Astrocyte (in vitro differentiated cells and primary cell): ENCODE data around the gene LYRM4. TPM values are rescaled to one million over a fixed set of nuclear protein-coding genes. Genes with fewer than 3 reads are reported as not detected.

Experiments used
- DNase-seq: peaks from one replicate; pipeline ENCODE4 v3.0.0-alpha.2; 2010; ENCODE audit warnings: low read depth
- FAIRE-seq: peaks from 2 replicates; lab custom pipeline; 2011; peaks lifted over from hg19 to GRCh38; lab: Jason Lieb, UNC
- H2AFZ ChIP-seq: 2 replicates; pipeline ENCODE4 v1.6.0; 2012; ENCODE audit warnings: low read depth, low read length, inconsistent platforms
- H3K27ac ChIP-seq: 2 replicates; pipeline ENCODE4 v1.5.1; 2011; ENCODE audit warnings: low read depth, low read length, inconsistent platforms
- H3K27me3 ChIP-seq: 2 replicates; pipeline ENCODE4 v1.6.0; 2011; ENCODE audit warnings: low read length, inconsistent platforms; ENCODE audit not compliant: insufficient read depth
- H3K36me3 ChIP-seq: 2 replicates; pipeline ENCODE4 v1.5.1; 2011; ENCODE audit warnings: low read length, inconsistent platforms; ENCODE audit not compliant: insufficient read depth
- H3K4me1 ChIP-seq: 2 replicates; pipeline ENCODE4 v1.5.1; 2011; ENCODE audit warnings: low read length, inconsistent platforms; ENCODE audit not compliant: insufficient read depth
- H3K4me2 ChIP-seq: 2 replicates; pipeline ENCODE4 v1.6.0; 2012; ENCODE audit warnings: low read length, inconsistent platforms
- H3K4me3 ChIP-seq: 2 replicates; pipeline ENCODE4 v1.5.1; 2011; ENCODE audit warnings: low read depth, mild to moderate bottlenecking, low read length, inconsistent platforms; ENCODE audit not compliant: insufficient read depth
- H3K79me2 ChIP-seq: 2 replicates; pipeline ENCODE4 v1.6.0; 2012; ENCODE audit warnings: mild to moderate bottlenecking, low read length, inconsistent platforms; ENCODE audit not compliant: insufficient read depth
- H3K9ac ChIP-seq: 2 replicates; pipeline ENCODE4 v1.6.0; 2012; ENCODE audit warnings: mild to moderate bottlenecking, low read length, inconsistent platforms
- H3K9me3 ChIP-seq: 2 replicates; pipeline ENCODE4 v1.5.1; 2012; ENCODE audit warnings: low read depth, mild to moderate bottlenecking, low read length, inconsistent platforms; ENCODE audit not compliant: insufficient read depth
- H4K20me1 ChIP-seq: 2 replicates; pipeline ENCODE4 v1.6.0; 2012; ENCODE audit warnings: low read length, inconsistent platforms; ENCODE audit not compliant: insufficient read depth
- H3K27ac Mint-ChIP-seq: one replicate; pipeline ENCODE4 v1.8.0; 2021; ENCODE audit warnings: mild to moderate bottlenecking, mixed read lengths; ENCODE audit not compliant: unreplicated experiment
- H3K27me3 Mint-ChIP-seq: one replicate; pipeline ENCODE4 v1.8.0; 2021; ENCODE audit warnings: low read depth, mixed read lengths; ENCODE audit not compliant: unreplicated experiment
- H3K36me3 Mint-ChIP-seq: one replicate; pipeline ENCODE4 v1.8.0; 2021; ENCODE audit warnings: low read depth, mixed read lengths; ENCODE audit not compliant: unreplicated experiment
- H3K4me1 Mint-ChIP-seq: one replicate; pipeline ENCODE4 v1.8.0; 2021; ENCODE audit warnings: low read depth, mixed read lengths; ENCODE audit not compliant: unreplicated experiment
- H3K4me3 Mint-ChIP-seq: one replicate; pipeline ENCODE4 v1.8.0; 2021; ENCODE audit warnings: mild to moderate bottlenecking, moderate library complexity, mixed read lengths; ENCODE audit not compliant: unreplicated experiment
- H3K9me3 Mint-ChIP-seq: one replicate; pipeline ENCODE4 v1.8.0; 2021; ENCODE audit warnings: mild to moderate bottlenecking, mixed read lengths; ENCODE audit not compliant: unreplicated experiment
- EZH2 ChIP-seq: IDR thresholded peaks from 2 replicates; pipeline ENCODE4 v1.6.1; 2012; ENCODE audit warnings: mild to moderate bottlenecking, low read length, inconsistent platforms; ENCODE audit not compliant: insufficient read depth
- total RNA-seq: library from RNA; stranded (reverse); gene quantifications from 2 replicates; pipeline ENCODE4 v1.2.1, GENCODE V29; 2021
- TF ChIP-seq, protein P1 (sequence below): IDR thresholded peaks from 2 replicates; pipeline ENCODE4 v1.5.1; 2011; ENCODE audit warnings: low read depth, mild to moderate bottlenecking, inconsistent platforms, low read length, moderate library complexity; ENCODE audit not compliant: insufficient read depth

LYRM4 gene
- total RNA-seq, 1 donor from 2014 or later, result 39.1 TPM

DNA sequence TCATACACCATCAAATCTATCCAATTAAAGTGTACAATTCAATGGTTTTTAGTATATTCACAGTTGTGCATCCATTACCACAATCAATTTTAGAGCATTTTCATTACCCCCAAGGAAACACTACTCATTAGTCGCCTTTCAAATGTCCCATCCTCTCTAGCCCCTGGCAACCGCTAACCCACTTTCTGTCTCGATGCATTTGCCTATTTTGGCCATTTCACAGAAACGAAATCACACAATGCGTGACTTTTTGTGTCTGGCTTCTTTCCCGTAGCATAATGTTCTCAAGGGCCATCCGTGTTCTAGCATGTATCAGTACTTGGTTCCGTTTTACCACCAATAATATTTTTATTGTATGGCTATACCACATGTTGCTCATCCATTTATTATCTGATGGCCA, 123.9 kb downstream of the LYRM4 start:
- Mint-ChIP-seq H3K27ac (no peak overlapping the region), H3K9me3 (no peaks in the 10 kb centered on the region), H3K36me3 (peaks cover 6% of the 10 kb centered on the region), H3K27me3 (no peaks in the 10 kb centered on the region), H3K4me3 (no peak overlapping the region), H3K4me1 (peaks cover 9% of the 10 kb centered on the region)
- Histone ChIP-seq H3K36me3 (no peaks in the 10 kb centered on the region), H3K4me2 (no peak overlapping the region), H2AFZ (no peak overlapping the region), H3K4me3 (no peak overlapping the region), H3K9me3 (no peaks in the 10 kb centered on the region), H3K27me3 (no peaks in the 10 kb centered on the region), H4K20me1 (no peaks in the 10 kb centered on the region), H3K27ac (no peak overlapping the region), H3K79me2 (no peaks in the 10 kb centered on the region), H3K4me1 (peaks cover 3% of the 10 kb centered on the region), H3K9ac (no peak overlapping the region)
- no peak for DNase-seq
- no peak for FAIRE-seq
- TF ChIP-seq EZH2, result no peak
- TF ChIP-seq, protein P1, sequence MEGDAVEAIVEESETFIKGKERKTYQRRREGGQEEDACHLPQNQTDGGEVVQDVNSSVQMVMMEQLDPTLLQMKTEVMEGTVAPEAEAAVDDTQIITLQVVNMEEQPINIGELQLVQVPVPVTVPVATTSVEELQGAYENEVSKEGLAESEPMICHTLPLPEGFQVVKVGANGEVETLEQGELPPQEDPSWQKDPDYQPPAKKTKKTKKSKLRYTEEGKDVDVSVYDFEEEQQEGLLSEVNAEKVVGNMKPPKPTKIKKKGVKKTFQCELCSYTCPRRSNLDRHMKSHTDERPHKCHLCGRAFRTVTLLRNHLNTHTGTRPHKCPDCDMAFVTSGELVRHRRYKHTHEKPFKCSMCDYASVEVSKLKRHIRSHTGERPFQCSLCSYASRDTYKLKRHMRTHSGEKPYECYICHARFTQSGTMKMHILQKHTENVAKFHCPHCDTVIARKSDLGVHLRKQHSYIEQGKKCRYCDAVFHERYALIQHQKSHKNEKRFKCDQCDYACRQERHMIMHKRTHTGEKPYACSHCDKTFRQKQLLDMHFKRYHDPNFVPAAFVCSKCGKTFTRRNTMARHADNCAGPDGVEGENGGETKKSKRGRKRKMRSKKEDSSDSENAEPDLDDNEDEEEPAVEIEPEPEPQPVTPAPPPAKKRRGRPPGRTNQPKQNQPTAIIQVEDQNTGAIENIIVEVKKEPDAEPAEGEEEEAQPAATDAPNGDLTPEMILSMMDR, result no peak

GRCh38 chr6:5135788-5136376, 124.9 kb downstream of the LYRM4 start:
- peaks cover 6% of the 10 kb centered on the region for H3K36me3 Mint-ChIP-seq
- peak; percentile 50 for FAIRE-seq

DNA sequence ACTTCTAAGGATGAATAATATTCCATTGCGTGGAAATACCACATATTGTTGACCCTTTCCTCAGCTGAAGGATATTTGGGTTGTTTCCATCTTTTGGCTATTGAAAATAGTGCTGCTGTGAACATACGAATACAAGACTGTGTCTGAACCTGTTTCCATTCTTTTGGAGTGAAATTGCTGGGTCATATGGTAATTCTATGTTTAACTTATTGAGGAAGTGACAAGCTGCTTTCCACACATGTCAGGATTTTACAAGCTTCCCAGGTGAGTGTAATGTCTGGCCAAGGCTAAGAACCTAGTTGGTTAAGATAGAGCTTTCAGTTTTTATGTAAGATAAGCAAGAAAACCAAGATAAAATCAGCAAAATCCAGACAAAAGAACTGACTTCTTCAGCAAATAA, 126.8 kb downstream of the LYRM4 start:
- H3K27me3 Mint-ChIP-seq, result no peaks in the 10 kb centered on the region
- H3K9me3 ChIP-seq, result no peaks in the 10 kb centered on the region
- H3K9me3 Mint-ChIP-seq, result no peaks in the 10 kb centered on the region
- no peak for FAIRE-seq
- peaks cover 6% of the 10 kb centered on the region for H3K36me3 Mint-ChIP-seq
- H3K27ac ChIP-seq, result no peak overlapping the region
- no peaks in the 10 kb centered on the region for H3K27me3 ChIP-seq
- H3K27ac Mint-ChIP-seq, result no peak overlapping the region
- no peak overlapping the region for H3K4me3 ChIP-seq
- no peak overlapping the region for H3K4me2 ChIP-seq
- no peaks in the 10 kb centered on the region for H3K79me2 ChIP-seq
- H3K36me3 ChIP-seq, result no peaks in the 10 kb centered on the region
- DNase-seq, result no peak
- no peak overlapping the region for H3K4me3 Mint-ChIP-seq
- no peak overlapping the region for H3K9ac ChIP-seq
- no peak overlapping the region for H2AFZ ChIP-seq
- TF ChIP-seq, protein P1, result no peak
- TF ChIP-seq EZH2, result no peak
- no peaks in the 10 kb centered on the region for H4K20me1 ChIP-seq
- H3K4me1 Mint-ChIP-seq, result peaks cover 7% of the 10 kb centered on the region
- peaks cover 3% of the 10 kb centered on the region for H3K4me1 ChIP-seq

More at GRCh38 chr6:5135788-5136376, 124.9 kb downstream of the LYRM4 start:
- no peak overlapping the region for H3K4me3 ChIP-seq
- no peaks in the 10 kb centered on the region for H3K79me2 ChIP-seq
- Mint-ChIP-seq H3K27me3 (no peaks in the 10 kb centered on the region), H3K4me1 (peaks cover 9% of the 10 kb centered on the region), H3K9me3 (no peaks in the 10 kb centered on the region), H3K27ac (peak overlapping the region; percentile 24), H3K4me3 (no peak overlapping the region)
- no peak for DNase-seq
- H3K4me2 ChIP-seq, result no peak overlapping the region
- no peaks in the 10 kb centered on the region for H3K36me3 ChIP-seq
- H3K9ac ChIP-seq, result no peak overlapping the region
- H3K27ac ChIP-seq, result no peak overlapping the region
- peaks cover 3% of the 10 kb centered on the region for H3K4me1 ChIP-seq
- H3K9me3 ChIP-seq, result no peaks in the 10 kb centered on the region
- TF ChIP-seq, protein P1, result peak; percentile 67
- no peak for TF ChIP-seq EZH2
- no peaks in the 10 kb centered on the region for H4K20me1 ChIP-seq
- no peaks in the 10 kb centered on the region for H3K27me3 ChIP-seq
- H2AFZ ChIP-seq, result no peak overlapping the region
